Fibroblast of villous mesenchyme (primary cell): Measurements from ENCODE around the gene CTAGE9. TPM values are rescaled to one million over a fixed set of nuclear protein-coding genes. Genes with fewer than 3 reads are reported as not detected.

Source experiments
- DNase-seq: peaks from one replicate; pipeline ENCODE4 v3.0.0-alpha.2; 2010; ENCODE audit warnings: low read depth
- H3K4me3 ChIP-seq: 2 replicates; pipeline ENCODE4 v1.5.1; 2011; ENCODE audit warnings: low read depth, mild to moderate bottlenecking, low read length
- CTCF ChIP-seq: IDR thresholded peaks from 2 replicates; pipeline ENCODE4 v1.5.1; 2012; ENCODE audit warnings: low read depth, mild to moderate bottlenecking, low read length; ENCODE audit not compliant: insufficient read depth
- total RNA-seq: library from RNA; depleted of rRNA; stranded (reverse); fragments of >200 nt; gene quantifications from 2 replicates; pipeline ENCODE4 v1.2.3, GENCODE V29; 2012

The CTAGE9 gene
- total RNA-seq, 1 donor: not detected

- TF ChIP-seq CTCF: no peak
- H3K4me3 ChIP-seq: no peak overlapping the region
- DNase-seq: no peak
Observed at GRCh38 chr6:131749023-131749422, 38.2 kb upstream of the CTAGE9 start.

DNA sequence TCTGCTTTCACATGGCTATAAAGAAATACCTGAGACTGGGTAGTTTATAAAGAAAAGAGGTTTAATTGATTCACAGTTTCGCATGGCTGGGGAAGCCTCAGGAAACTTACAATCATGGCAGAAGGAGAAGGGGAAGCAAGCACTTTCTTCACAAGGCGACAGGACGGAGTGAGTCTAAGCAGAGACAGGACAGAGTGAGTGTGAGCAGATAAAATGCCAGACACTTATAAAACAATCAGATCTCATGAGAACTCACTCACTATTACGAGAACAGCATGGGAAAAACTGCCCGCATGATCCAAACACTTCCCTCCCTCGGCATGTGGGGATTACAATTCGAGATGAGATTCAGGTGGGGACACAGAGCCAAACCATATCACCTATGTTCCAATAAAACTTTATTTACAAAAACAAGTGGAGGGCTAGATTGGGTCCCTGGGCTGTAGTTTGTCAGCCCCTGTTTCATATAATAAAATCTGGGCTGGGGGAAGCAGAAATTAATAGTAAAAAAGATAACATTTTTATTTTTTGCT lies 37.1 kb upstream of the CTAGE9 start:
- TF ChIP-seq CTCF: no peak
- H3K4me3 ChIP-seq: no peak overlapping the region
- DNase-seq: no peak

GRCh38 chr6:131745476-131745875 lies 34.7 kb upstream of the CTAGE9 start:
- H3K4me3 ChIP-seq: no peak overlapping the region
- TF ChIP-seq CTCF: no peak
- no peak for DNase-seq

GRCh38 chr6:131744432-131745287 lies 33.8 kb upstream of the CTAGE9 start:
- H3K4me3 ChIP-seq: no peak overlapping the region
- DNase-seq: no peak
- TF ChIP-seq CTCF: no peak

GRCh38 chr6:131741688-131742393 lies 31.0 kb upstream of the CTAGE9 start:
- DNase-seq: no peak
- no peak for TF ChIP-seq CTCF

GRCh38 chr6:131740161-131740560 lies 29.3 kb upstream of the CTAGE9 start:
- no peak overlapping the region for H3K4me3 ChIP-seq
- peak; percentile 30 for DNase-seq
- TF ChIP-seq CTCF: no peak

More at GRCh38 chr6:131741688-131742393, 31.0 kb upstream of the CTAGE9 start:
- H3K4me3 ChIP-seq: no peak overlapping the region
